HepG2 (cell line): ENCODE data around the gene C1orf21. TPM values are rescaled to one million over a fixed set of nuclear protein-coding genes. Genes with fewer than 3 reads are reported as not detected.

Experiments used
- ATAC-seq: fragments of 200-7000 bp; cut with Tn5 transposase; 3 replicates; pipeline ENCODE4 v1.9.1; 2020; ENCODE audit warnings: mild to moderate bottlenecking, moderate library complexity
- BruUV-seq: library from RNA; stranded (reverse); fragments of 400-500 nt; replicated peaks from 2 replicates; lab custom pipeline; 2021; lab: Mats Ljungman, UMichigan
- CTCF ChIA-PET: fragments of 300-600 bp; formaldehyde crosslinking; extraction: SDS; loops from one replicate; lab custom pipeline; 2021; ENCODE audit warnings: low total read pairs, inconsistent platforms, low intra/inter-chr PET ratio; lab: Yijun Ruan, JAX
- POLR2A ChIA-PET: fragments of 350-600 bp; sonication (Branson Sonifier 250); formaldehyde crosslinking; loops from one replicate; lab custom pipeline; 2020; ENCODE audit warnings: antibody characterized with exemption, inconsistent platforms; lab: Yijun Ruan, JAX
- DNase-seq: peaks from one replicate; pipeline ENCODE4 v3.0.0-alpha.2; 2015; ENCODE audit warnings: low spot score
- FAIRE-seq: peaks from 3 replicates; lab custom pipeline; 2011; peaks lifted over from hg19 to GRCh38; lab: Jason Lieb, UNC
- H2AFZ ChIP-seq: one replicate; pipeline ENCODE4 v1.6.1; 2011; ENCODE audit warnings: low read length, inconsistent platforms
- H3K27ac ChIP-seq: fragments of 300-600 bp; 3 replicates; pipeline ENCODE4 v1.8.0; 2011; ENCODE audit warnings: mixed run types, mild to moderate bottlenecking, mixed read lengths, low read length, inconsistent platforms; ENCODE audit not compliant: insufficient read depth; ENCODE audit errors: extremely low read length
- H3K27me3 ChIP-seq, 2 experiments: fragments of 200-600 bp in 1 of 2; 2 replicates in 1 of 2; 3 replicates in 1 of 2; pipeline versions ENCODE4 v1.6.0 to v1.8.0; 2011; ENCODE audit warnings: low read length in 2 of 2, mild to moderate bottlenecking in 2 of 2, moderate library complexity in 2 of 2, inconsistent platforms in 1 of 2; ENCODE audit not compliant: insufficient read depth in 2 of 2, control insufficient read depth in 1 of 2
- H3K36me3 ChIP-seq, 2 experiments: fragments of 200-600 bp in 1 of 2; replicated peaks in 1 of 2; 2 replicates in 1 of 2; 3 replicates in 1 of 2; pipeline versions ENCODE4 v1.5.1 to v1.8.0; 2011; ENCODE audit warnings: low read length in 2 of 2, inconsistent platforms in 1 of 2; ENCODE audit not compliant: insufficient read depth in 2 of 2, control insufficient read depth in 1 of 2
- H3K4me1 ChIP-seq: 2 replicates; pipeline ENCODE4 v1.5.1; 2012; ENCODE audit warnings: low read length, inconsistent platforms; ENCODE audit not compliant: insufficient read depth
- H3K4me2 ChIP-seq: 2 replicates; pipeline ENCODE4 v1.6.0; 2011; ENCODE audit warnings: low read depth, low read length, inconsistent platforms
- H3K4me3 ChIP-seq, 3 experiments: fragments of 200-600 bp in 1 of 3; sonication (generic), shearing (Covaris generic) in 1 of 3; replicated peaks in 1 of 3; 2 replicates each; pipeline ENCODE4 v1.5.1; 2011 to 2016; ENCODE audit warnings: low read length in 3 of 3, inconsistent platforms in 2 of 3, low read depth in 2 of 3, mild to moderate bottlenecking in 2 of 3, control low read depth in 1 of 3, mixed read lengths in 1 of 3; ENCODE audit not compliant: insufficient read depth in 1 of 3
- H3K79me2 ChIP-seq: one replicate; pipeline ENCODE4 v1.6.1; 2011; ENCODE audit warnings: low read length, inconsistent platforms; ENCODE audit not compliant: insufficient read depth
- H3K9ac ChIP-seq: 2 replicates; pipeline ENCODE4 v1.6.0; 2011; ENCODE audit warnings: mild to moderate bottlenecking, low read depth, low read length, inconsistent platforms; ENCODE audit not compliant: insufficient read depth
- H3K9me3 ChIP-seq: 2 replicates; pipeline ENCODE4 v1.5.1; 2012; ENCODE audit warnings: mild to moderate bottlenecking, low read length
- H4K20me1 ChIP-seq: 2 replicates; pipeline ENCODE4 v1.6.0; 2011; ENCODE audit warnings: inconsistent platforms, mild to moderate bottlenecking, low read length, moderate library complexity; ENCODE audit not compliant: insufficient read depth
- ARNT2 ChIP-seq: sonication (generic); formaldehyde crosslinking; IDR thresholded peaks from 2 replicates; pipeline ENCODE4 v1.8.0; 2022; ENCODE audit warnings: mild to moderate bottlenecking, low read depth, missing genetic modification reagents, moderate library complexity
- BRD4 ChIP-seq: sonication (generic); formaldehyde crosslinking; IDR thresholded peaks from 2 replicates; pipeline ENCODE4 v1.4.0; 2020; ENCODE audit warnings: missing genetic modification reagents
- DMAP1 ChIP-seq: IDR thresholded peaks from 2 replicates; pipeline ENCODE4 v1.6.1; 2016
- GATA4 ChIP-seq: sonication (generic); IDR thresholded peaks from 2 replicates; pipeline ENCODE4 v1.6.1; 2016; ENCODE audit warnings: antibody characterized with exemption, low read depth, borderline replicate concordance
- HDAC6 ChIP-seq: fragments of 200-600 bp; sonication (generic); IDR thresholded peaks from 2 replicates; pipeline ENCODE4 v1.7.0; 2017; ENCODE audit warnings: mild to moderate bottlenecking, antibody characterized with exemption, low read length, low read depth
- NFIC ChIP-seq: IDR thresholded peaks from 2 replicates; pipeline ENCODE4 v1.6.1; 2012; ENCODE audit warnings: mild to moderate bottlenecking, low read length, inconsistent platforms
- TOPORS ChIP-seq: sonication (generic); formaldehyde crosslinking; IDR thresholded peaks from 2 replicates; pipeline ENCODE4 v1.8.0; 2023; ENCODE audit warnings: mild to moderate bottlenecking, missing genetic modification reagents
- TRIM22 ChIP-seq: fragments of 450-650 bp; IDR thresholded peaks from 2 replicates; pipeline ENCODE4 v1.6.1; 2017
- ZBTB43 ChIP-seq: sonication (generic); formaldehyde crosslinking; conservative IDR thresholded peaks from 2 replicates; pipeline ENCODE4 v1.4.0; 2020; ENCODE audit warnings: missing genetic modification reagents
- ZNF280D ChIP-seq: sonication (generic); formaldehyde crosslinking; IDR thresholded peaks from 2 replicates; pipeline ENCODE4 v1.5.1; 2020; ENCODE audit warnings: mild to moderate bottlenecking, missing genetic modification reagents
- ZNF543 ChIP-seq: sonication (generic); formaldehyde crosslinking; IDR thresholded peaks from 2 replicates; pipeline ENCODE4 v1.4.0; 2020; ENCODE audit warnings: mild to moderate bottlenecking, missing genetic modification reagents
- WGBS: methylation state at CpG from one replicate; pipeline ENCODE4 v1.1.6; 2017; ENCODE audit warnings: low lambda C conversion rate; 5-methylcytosine and 5-hydroxymethylcytosine counted together
- in situ Hi-C: cut with HindIII; loops from 2 replicates; pipeline ENCODE4 v1.10.0; 2017; ENCODE audit warnings: low pct_unique_long_range_greater_than_20kb; ENCODE audit not compliant: extremely low pct_ligation_motif_present
- intact Hi-C: fragments of 100-400 bp; cut with micrococcal nuclease; formaldehyde crosslinking; loops from one replicate; pipeline ENCODE4 v1.10.0; 2022; ENCODE audit not compliant: unreplicated experiment
- polyA plus RNA-seq, 8 experiments: library from polyadenylated mRNA; depleted of rRNA in 3 of 8; stranded (reverse) in 7 of 8; unstranded in 1 of 8; fragments of >200 nt; fragmentation: Illumina TruSeq in 4 of 8; extraction: Trizol in 4 of 8; gene quantifications; 2 replicates each; pipeline versions ENCODE4 v1.2.1 to v1.2.3, GENCODE V29; 2011 to 2016; ENCODE audit warnings: low read depth in 4 of 8, missing spikeins in 1 of 8, mixed read lengths in 1 of 8; ENCODE audit not compliant: insufficient read depth in 1 of 8
- total RNA-seq, 5 experiments: library from RNA; depleted of rRNA; stranded (reverse); fragments of >200 nt; fragmentation: Illumina TruSeq; extraction: Trizol; gene quantifications; 2 replicates each; pipeline ENCODE4 v1.2.3, GENCODE V29; 2016; ENCODE audit warnings: low read depth in 1 of 5
- TF ChIP-seq, protein P1 (sequence below): sonication (generic); formaldehyde crosslinking; IDR thresholded peaks from 2 replicates; pipeline ENCODE4 v1.4.0; 2020; ENCODE audit warnings: low read depth, mild to moderate bottlenecking, missing genetic modification reagents
- TF ChIP-seq, protein P2 (sequence below): IDR thresholded peaks from 2 replicates; pipeline ENCODE4 v1.6.1; 2016; ENCODE audit warnings: missing genetic modification reagents, missing compliant biosample characterization

C1orf21 gene
- total and polyA plus RNA-seq, 2 of the 13 experiments (the other 11 are each of a cell fraction or from before 2014, with no cell fraction given): not detected

DNA sequence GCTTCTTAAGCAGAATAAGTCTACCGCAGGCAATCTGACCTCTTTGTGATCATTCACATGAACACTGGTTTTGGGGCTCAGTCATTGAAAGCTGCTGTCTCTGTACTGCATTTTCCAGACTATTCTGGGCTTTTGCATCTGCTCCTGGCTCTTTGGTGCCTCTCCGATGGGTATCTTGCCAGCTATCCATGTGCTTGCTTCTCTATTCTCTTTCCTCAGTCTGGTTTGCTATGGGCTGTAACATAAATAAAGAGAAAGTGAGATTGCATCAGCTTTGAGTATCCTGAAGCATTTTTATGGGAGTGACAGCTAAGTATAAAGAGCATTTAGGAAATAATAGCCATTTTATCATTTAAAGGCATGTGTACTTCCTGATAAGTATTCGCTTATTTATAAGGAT is 70.7 kb downstream of the C1orf21 start:
- no peak overlapping the region for H3K4me3 ChIP-seq
- no peak overlapping the region for H3K4me2 ChIP-seq
- no peaks in the 10 kb centered on the region for H3K9me3 ChIP-seq
- ChIA-PET CTCF (no interaction called here), POLR2A (no interaction called here)
- H4K20me1 ChIP-seq: no peaks in the 10 kb centered on the region
- no peaks in the 10 kb centered on the region for H3K27me3 ChIP-seq
- no peaks in the 10 kb centered on the region for H3K36me3 ChIP-seq
- no peak overlapping the region for H3K9ac ChIP-seq
- no peak for TF ChIP-seq NFIC
- TF ChIP-seq ZBTB43 (CRISPR knock-in tag): no peak
- no peak for TF ChIP-seq TOPORS (CRISPR knock-in tag)
- DNase-seq (no peak), FAIRE-seq (no peak), ATAC-seq (no peak)
- 31% methylated on average over 3 of the region's 3 CpGs for WGBS
- H3K27ac ChIP-seq: no peak overlapping the region
- in situ Hi-C loops: no loop called here
- no peaks in the 10 kb centered on the region for H3K79me2 ChIP-seq
- no peaks in the 10 kb centered on the region for H3K4me1 ChIP-seq
- BruUV-seq: no TSS peak
- intact Hi-C loops: no loop called here
- H2AFZ ChIP-seq: no peak overlapping the region

GRCh38 chr1:184461321-184461720 is 74.5 kb downstream of the C1orf21 start:
- in situ Hi-C loops (no loop called here), intact Hi-C loops (no loop called here)
- Histone ChIP-seq H3K4me1 (no peaks in the 10 kb centered on the region), H3K27ac (no peak overlapping the region), H3K27me3 (no peaks in the 10 kb centered on the region), H4K20me1 (no peaks in the 10 kb centered on the region), H3K9me3 (no peaks in the 10 kb centered on the region), H3K79me2 (no peaks in the 10 kb centered on the region), H3K4me2 (no peak overlapping the region), H3K4me3 (no peak overlapping the region), H2AFZ (no peak overlapping the region), H3K36me3 (no peaks in the 10 kb centered on the region), H3K9ac (no peak overlapping the region)
- POLR2A ChIA-PET: no interaction called here
- DNase-seq (no peak), FAIRE-seq (no peak), ATAC-seq (no peak)
- WGBS: 37% methylated on average over 5 of the region's 5 CpGs
- no TSS peak for BruUV-seq
- CTCF ChIA-PET: no interaction called here
- TF ChIP-seq ARNT2 (CRISPR knock-in tag) (no peak), ZNF280D (CRISPR knock-in tag) (no peak), HDAC6 (no peak), GATA4 (no peak), DMAP1 (CRISPR knock-in tag) (no peak), BRD4 (CRISPR knock-in tag) (no peak), ZNF543 (CRISPR knock-in tag) (no peak), TRIM22 (no peak)
- TF ChIP-seq, protein P1, sequence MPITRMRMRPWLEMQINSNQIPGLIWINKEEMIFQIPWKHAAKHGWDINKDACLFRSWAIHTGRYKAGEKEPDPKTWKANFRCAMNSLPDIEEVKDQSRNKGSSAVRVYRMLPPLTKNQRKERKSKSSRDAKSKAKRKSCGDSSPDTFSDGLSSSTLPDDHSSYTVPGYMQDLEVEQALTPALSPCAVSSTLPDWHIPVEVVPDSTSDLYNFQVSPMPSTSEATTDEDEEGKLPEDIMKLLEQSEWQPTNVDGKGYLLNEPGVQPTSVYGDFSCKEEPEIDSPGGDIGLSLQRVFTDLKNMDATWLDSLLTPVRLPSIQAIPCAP (CRISPR knock-in tag): no peak
- TF ChIP-seq, protein P2, sequence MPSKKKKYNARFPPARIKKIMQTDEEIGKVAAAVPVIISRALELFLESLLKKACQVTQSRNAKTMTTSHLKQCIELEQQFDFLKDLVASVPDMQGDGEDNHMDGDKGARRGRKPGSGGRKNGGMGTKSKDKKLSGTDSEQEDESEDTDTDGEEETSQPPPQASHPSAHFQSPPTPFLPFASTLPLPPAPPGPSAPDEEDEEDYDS (CRISPR knock-in tag): no peak
